Naive thymus-derived CD8-positive, alpha-beta T cell (primary cell): Measurements from ENCODE around the gene LIME1. TPM values are rescaled to one million over a fixed set of nuclear protein-coding genes. Genes with fewer than 3 reads are reported as not detected.

Source experiments
- ATAC-seq, 2 donors: fragments of 150-1000 bp; cut with Tn5 transposase in 1 of 2; sonication (Bioruptor Pico), chemical (Tn5 transposase) in 1 of 2; 1 replicate in 1 of 2; 2 replicates in 1 of 2; pipeline ENCODE4 v1.10.0; 2021; ENCODE audit warnings: mild to moderate bottlenecking in 2 of 2, moderate library complexity in 2 of 2
- POLR2A ChIA-PET: fragments of 350-600 bp; sonication (Branson Sonifier 250); formaldehyde crosslinking; loops from one replicate; lab custom pipeline; 2021; ENCODE audit warnings: antibody characterized with exemption; lab: Charles Lee
- DNase-seq, 10 donors: peaks; one replicate each; pipeline versions ENCODE4 v3.0.0 to v3.0.0-alpha.2; 2020 to 2022
- H3K27ac Mint-ChIP-seq, 10 donors: one replicate each; pipeline ENCODE4 v1.8.0; 2020 to 2022; ENCODE audit warnings: mild to moderate bottlenecking in 10 of 10, mixed read lengths in 10 of 10, moderate library complexity in 4 of 10, inconsistent platforms in 1 of 10
- H3K27me3 Mint-ChIP-seq, 5 donors: one replicate each; pipeline ENCODE4 v1.8.0; 2021 to 2022; ENCODE audit warnings: mixed read lengths in 5 of 5
- H3K36me3 Mint-ChIP-seq, 3 donors: one replicate each; pipeline ENCODE4 v1.8.0; 2020 to 2022; ENCODE audit warnings: mixed read lengths in 3 of 3, mild to moderate bottlenecking in 2 of 3, inconsistent platforms in 1 of 3
- H3K4me1 Mint-ChIP-seq, 4 donors: one replicate each; pipeline ENCODE4 v1.8.0; 2021 to 2022; ENCODE audit warnings: mixed read lengths in 4 of 4
- H3K4me3 Mint-ChIP-seq, 10 donors: one replicate each; pipeline ENCODE4 v1.8.0; 2020 to 2022; ENCODE audit warnings: mild to moderate bottlenecking in 10 of 10, mixed read lengths in 10 of 10, moderate library complexity in 6 of 10, inconsistent platforms in 1 of 10
- H3K9me3 Mint-ChIP-seq, 9 donors: one replicate each; pipeline ENCODE4 v1.8.0; 2020 to 2022; ENCODE audit warnings: mixed read lengths in 9 of 9, mild to moderate bottlenecking in 3 of 9, inconsistent platforms in 1 of 9, moderate library complexity in 1 of 9
- polyA plus RNA-seq, 3 donors: library from polyadenylated mRNA; unstranded; fragments of 300-500 nt; fragmentation: Illumina TruSeq; gene quantifications; one replicate each; pipeline ENCODE4 v1.2.3, GENCODE V29; 2021
- total RNA-seq, 8 experiments: library from RNA in 2 of 8; stranded (reverse) in 2 of 8; gene quantifications; one replicate each; pipeline ENCODE4 v1.2.3 and lab custom pipeline; 2021 to 2026

The LIME1 gene
- total and polyA plus RNA-seq, 5 experiments from 2014 or later = 95.0 to 292 (median 255) TPM

GRCh38 chr20:63698739-63699465 is 37.6 kb upstream of the LIME1 start:
- no peak for DNase-seq

GRCh38 chr20:63699466-63700198 is 36.8 kb upstream of the LIME1 start:
- Mint-ChIP-seq H3K4me1 (peaks cover 9 to 24% (median 16%) of the 10 kb centered on the region in 4 donors), H3K4me3 (no peak overlapping the region), H3K9me3 (no peaks in the 10 kb centered on the region), H3K27me3 (no peaks in the 10 kb centered on the region), H3K36me3 (peaks cover 0 to 6% (median 0%) of the 10 kb centered on the region in 3 donors), H3K27ac (no peak overlapping the region)
- DNase-seq (peak in 1 of 10 donors; percentile 49), ATAC-seq (no peak)
- POLR2A ChIA-PET = interaction anchor here (1.0 to 4.4 kb wide), 5 partner anchors 8 to 173 kb away, joined by 3 to 28 read pairs (median 6); partner anchors contain the start of genes ARFRP1, LIME1, SLC2A4RG and ZGPAT

More at GRCh38 chr20:63698739-63699465, 37.6 kb upstream of the LIME1 start:
- peaks cover 9 to 24% (median 16%) of the 10 kb centered on the region in 4 donors for H3K4me1 Mint-ChIP-seq
- POLR2A ChIA-PET = interaction anchor here (1.0 to 4.4 kb wide), 6 partner anchors 8 to 174 kb away, joined by 3 to 28 read pairs (median 4); partner anchors contain the start of genes ARFRP1, LIME1, SLC2A4RG and ZGPAT
- no peak overlapping the region for H3K4me3 Mint-ChIP-seq
- no peaks in the 10 kb centered on the region for H3K27me3 Mint-ChIP-seq
- peak overlapping the region in 1 of 10 donors; percentile 28 for H3K27ac Mint-ChIP-seq
- H3K9me3 Mint-ChIP-seq = no peaks in the 10 kb centered on the region
- peaks cover 0 to 3% (median 0%) of the 10 kb centered on the region in 3 donors for H3K36me3 Mint-ChIP-seq
- no peak for ATAC-seq

- Mint-ChIP-seq H3K9me3 (no peaks in the 10 kb centered on the region), H3K27me3 (no peaks in the 10 kb centered on the region), H3K4me1 (peaks cover 12 to 27% (median 18%) of the 10 kb centered on the region in 4 donors), H3K36me3 (peaks cover 0 to 13% (median 0%) of the 10 kb centered on the region in 3 donors), H3K27ac (no peak overlapping the region), H3K4me3 (no peak overlapping the region)
- ATAC-seq = no peak
- peak in 2 of 10 donors; percentile 6 to 60 for DNase-seq
- POLR2A ChIA-PET = interaction anchor here (1.3 to 4.4 kb wide), 3 partner anchors 7 to 38 kb away, joined by 3 to 28 read pairs (median 15); partner anchors contain the start of genes ARFRP1, LIME1 and ZGPAT
Observed at GRCh38 chr20:63700199-63701050, 36.0 kb upstream of the LIME1 start.

- H3K27ac Mint-ChIP-seq = peak overlapping the region in 1 of 10 donors; percentile 53
- no peaks in the 10 kb centered on the region for H3K9me3 Mint-ChIP-seq
- H3K27me3 Mint-ChIP-seq = no peaks in the 10 kb centered on the region
- H3K36me3 Mint-ChIP-seq = peaks cover 0 to 17% (median 0%) of the 10 kb centered on the region in 3 donors
- POLR2A ChIA-PET = interaction anchor here (1.3 kb wide), 1 partner anchor 39 kb away, joined by 3 read pairs; no protein-coding TSS in a partner anchor
- DNase-seq = peak in 1 of 10 donors; percentile 59
- no peak for ATAC-seq
- H3K4me1 Mint-ChIP-seq = peaks cover 12 to 29% (median 19%) of the 10 kb centered on the region in 4 donors
- no peak overlapping the region for H3K4me3 Mint-ChIP-seq
Observed at GRCh38 chr20:63701051-63701328, 35.5 kb upstream of the LIME1 start.

GRCh38 chr20:63701329-63702035 is 35.0 kb upstream of the LIME1 start:
- H3K27me3 Mint-ChIP-seq = no peaks in the 10 kb centered on the region
- H3K4me3 Mint-ChIP-seq = no peak overlapping the region
- DNase-seq = peak in 2 of 10 donors; percentile 6 to 57
- H3K9me3 Mint-ChIP-seq = no peaks in the 10 kb centered on the region
- peaks cover 10 to 27% (median 20%) of the 10 kb centered on the region in 4 donors for H3K4me1 Mint-ChIP-seq
- peak overlapping the region in 1 of 10 donors; percentile 53 for H3K27ac Mint-ChIP-seq
- peaks cover 0 to 17% (median 0%) of the 10 kb centered on the region in 3 donors for H3K36me3 Mint-ChIP-seq
- POLR2A ChIA-PET = interaction anchor here (0.6 to 1.3 kb wide), 3 partner anchors 14 to 81 kb away, joined by 3 to 4 read pairs (median 3); no protein-coding TSS in a partner anchor
- ATAC-seq = no peak

- ATAC-seq = no peak
- peak in 1 of 10 donors; percentile 4 for DNase-seq
- POLR2A ChIA-PET = interaction anchor here (1.2 to 2.5 kb wide), 2 partner anchors 15 to 34 kb away, joined by 4 to 7 read pairs; partner anchors contain the start of gene LIME1
- no peak overlapping the region for H3K4me3 Mint-ChIP-seq
- no peaks in the 10 kb centered on the region for H3K27me3 Mint-ChIP-seq
- peak overlapping the region in 7 of 10 donors; percentile 10 to 75 (median 49) for H3K27ac Mint-ChIP-seq
- peaks cover 0 to 21% (median 0%) of the 10 kb centered on the region in 3 donors for H3K36me3 Mint-ChIP-seq
- no peaks in the 10 kb centered on the region for H3K9me3 Mint-ChIP-seq
- H3K4me1 Mint-ChIP-seq = peaks cover 14 to 31% (median 24%) of the 10 kb centered on the region in 4 donors
Observed at GRCh38 chr20:63702036-63702665, 34.3 kb upstream of the LIME1 start.

GRCh38 chr20:63702751-63703470 is 33.6 kb upstream of the LIME1 start:
- DNase-seq (peak in 1 of 10 donors; percentile 51), ATAC-seq (no peak)
- Mint-ChIP-seq H3K4me1 (peaks cover 11 to 25% (median 21%) of the 10 kb centered on the region in 4 donors), H3K4me3 (no peak overlapping the region), H3K27ac (peak overlapping the region in 5 of 10 donors; percentile 14 to 75 (median 43)), H3K36me3 (peaks cover 0 to 21% (median 0%) of the 10 kb centered on the region in 3 donors), H3K27me3 (no peaks in the 10 kb centered on the region), H3K9me3 (no peaks in the 10 kb centered on the region)
- POLR2A ChIA-PET = interaction anchor here (0.8 to 2.5 kb wide), 3 partner anchors 28 to 77 kb away, joined by 3 to 7 read pairs (median 6); partner anchors contain the start of gene LIME1

- H3K27ac Mint-ChIP-seq = peak overlapping the region in 1 of 10 donors; percentile 62
- H3K9me3 Mint-ChIP-seq = no peaks in the 10 kb centered on the region
- H3K4me3 Mint-ChIP-seq = no peak overlapping the region
- POLR2A ChIA-PET = interaction anchor here (0.8 to 2.5 kb wide), 4 partner anchors 27 to 77 kb away, joined by 3 to 7 read pairs (median 4); partner anchors contain the start of gene LIME1
- no peak for DNase-seq
- H3K4me1 Mint-ChIP-seq = peaks cover 12 to 25% (median 22%) of the 10 kb centered on the region in 4 donors
- peaks cover 0 to 22% (median 0%) of the 10 kb centered on the region in 3 donors for H3K36me3 Mint-ChIP-seq
- no peaks in the 10 kb centered on the region for H3K27me3 Mint-ChIP-seq
- no peak for ATAC-seq
Observed at GRCh38 chr20:63703471-63703975, 32.9 kb upstream of the LIME1 start.

- peak overlapping the region in 2 of 10 donors; percentile 25 to 40 for H3K27ac Mint-ChIP-seq
Observed at GRCh38 chr20:63703976-63704748, 32.3 kb upstream of the LIME1 start.

More at GRCh38 chr20:63703976-63704748, 32.3 kb upstream of the LIME1 start:
- H3K4me1 Mint-ChIP-seq = peaks cover 15 to 31% (median 28%) of the 10 kb centered on the region in 4 donors
- no peaks in the 10 kb centered on the region for H3K27me3 Mint-ChIP-seq
- DNase-seq (peak in 2 of 10 donors; percentile 3 to 58), ATAC-seq (no peak)
- no peak overlapping the region for H3K4me3 Mint-ChIP-seq
- no peaks in the 10 kb centered on the region for H3K9me3 Mint-ChIP-seq
- POLR2A ChIA-PET = interaction anchor here (1.1 to 2.5 kb wide), 3 partner anchors 26 to 51 kb away, joined by 3 to 7 read pairs (median 6); partner anchors contain the start of gene LIME1
- peaks cover 0 to 27% (median 0%) of the 10 kb centered on the region in 3 donors for H3K36me3 Mint-ChIP-seq
